Endothelial cell of umbilical vein (primary cell): ENCODE measurements around the gene EVC. TPM values are rescaled to one million over a fixed set of nuclear protein-coding genes. Genes with fewer than 3 reads are reported as not detected.

Experiments
- BruUV-seq: library from RNA; stranded (reverse); fragments of 400-500 nt; replicated peaks from 2 replicates; lab custom pipeline; 2021; lab: Mats Ljungman, UMichigan
- CTCF ChIA-PET: fragments of 300-600, 350-600 bp; sonication (Branson Sonifier 250); formaldehyde crosslinking; loops from one replicate; lab custom pipeline; 2021; ENCODE audit warnings: antibody characterized with exemption, inconsistent platforms; lab: Charles Lee
- POLR2A ChIA-PET: fragments of 300-600, 350-600 bp; sonication (Branson Sonifier 250); formaldehyde crosslinking; loops from one replicate; lab custom pipeline; 2021; ENCODE audit warnings: antibody characterized with exemption, inconsistent platforms; lab: Charles Lee
- DNase-seq: peaks from one replicate; pipeline ENCODE4 v3.0.0-alpha.2; 2011; ENCODE audit warnings: low read depth, low spot score
- FAIRE-seq: peaks from 2 replicates; lab custom pipeline; 2011; peaks lifted over from hg19 to GRCh38; lab: Jason Lieb, UNC
- H2AFZ ChIP-seq: 2 replicates; pipeline ENCODE4 v1.6.0; 2012; ENCODE audit warnings: low read depth, low read length, control low read depth, inconsistent platforms
- H3K27ac ChIP-seq: 2 replicates; pipeline ENCODE4 v1.5.1; 2011; ENCODE audit warnings: low read depth, mild to moderate bottlenecking, control low read depth, low read length, moderate library complexity; ENCODE audit not compliant: insufficient read depth
- H3K27me3 ChIP-seq, 2 experiments: 2 replicates each; pipeline versions ENCODE4 v1.6.0 to v1.6.1; 2011; ENCODE audit warnings: low read length in 2 of 2, mixed read lengths in 1 of 2; ENCODE audit not compliant: control insufficient read depth in 2 of 2, insufficient read depth in 2 of 2
- H3K36me3 ChIP-seq, 2 experiments: 2 replicates in 1 of 2; 3 replicates in 1 of 2; pipeline ENCODE4 v1.5.1; 2011; ENCODE audit warnings: low read length in 2 of 2, mild to moderate bottlenecking in 1 of 2, moderate library complexity in 1 of 2; ENCODE audit not compliant: control insufficient read depth in 2 of 2, insufficient read depth in 2 of 2; ENCODE audit errors: extremely low read depth in 1 of 2
- H3K4me1 ChIP-seq: 3 replicates; pipeline ENCODE4 v1.5.1; 2011; ENCODE audit warnings: mild to moderate bottlenecking, low read length; ENCODE audit not compliant: control insufficient read depth, insufficient read depth; ENCODE audit errors: extremely low read depth
- H3K4me2 ChIP-seq: 2 replicates; pipeline ENCODE4 v1.6.1; 2011; ENCODE audit warnings: low read length, control low read depth, mixed read lengths; ENCODE audit not compliant: insufficient read depth
- H3K4me3 ChIP-seq, 3 experiments: fragments of 200-600 bp in 1 of 3; sonication (generic), shearing (Covaris generic) in 1 of 3; replicated peaks in 1 of 3; 2 replicates each; pipeline ENCODE4 v1.5.1; 2011 to 2016; ENCODE audit warnings: control low read depth in 3 of 3, low read length in 3 of 3, mild to moderate bottlenecking in 2 of 3, inconsistent platforms in 1 of 3, low read depth in 1 of 3, moderate library complexity in 1 of 3; ENCODE audit not compliant: insufficient read depth in 1 of 3
- H3K79me2 ChIP-seq: 2 replicates; pipeline ENCODE4 v1.6.0; 2012; ENCODE audit warnings: low read length, inconsistent platforms; ENCODE audit not compliant: control insufficient read depth, insufficient read depth
- H3K9ac ChIP-seq: replicated peaks from 2 replicates; pipeline ENCODE3; 2011; ENCODE audit warnings: low read length, control low read depth; ENCODE audit not compliant: insufficient read depth; ENCODE audit errors: extremely low read depth
- H3K9me1 ChIP-seq: replicated peaks from 3 replicates; pipeline ENCODE4 v1.6.0; 2011; ENCODE audit warnings: mild to moderate bottlenecking, low read length; ENCODE audit not compliant: control insufficient read depth, insufficient read depth; ENCODE audit errors: extremely low read depth
- H3K9me3 ChIP-seq: replicated peaks from 2 replicates; pipeline ENCODE4 v1.5.1; 2012; ENCODE audit warnings: low read length, inconsistent platforms; ENCODE audit not compliant: control insufficient read depth, insufficient read depth
- H4K20me1 ChIP-seq: replicated peaks from 2 replicates; pipeline ENCODE3; 2011; ENCODE audit warnings: mild to moderate bottlenecking, low read length; ENCODE audit not compliant: control insufficient read depth, insufficient read depth; ENCODE audit errors: extremely low read depth
- EZH2 ChIP-seq: IDR thresholded peaks from 2 replicates; pipeline ENCODE4 v1.6.1; 2012; ENCODE audit warnings: borderline replicate concordance, low read depth, mild to moderate bottlenecking, moderate library complexity, low read length, inconsistent platforms; ENCODE audit not compliant: severe bottlenecking
- FOS ChIP-seq: IDR thresholded peaks from 2 replicates; pipeline ENCODE4 v1.6.1; 2011; ENCODE audit warnings: mild to moderate bottlenecking, low read length, moderate library complexity, borderline replicate concordance; ENCODE audit not compliant: insufficient read depth
- GATA2 ChIP-seq: IDR thresholded peaks from 2 replicates; pipeline ENCODE4 v1.7.0; 2011; ENCODE audit warnings: low read depth, mild to moderate bottlenecking, moderate library complexity, mixed read lengths, low read length; ENCODE audit not compliant: insufficient read length, insufficient read depth
- JUN ChIP-seq: IDR thresholded peaks from 2 replicates; pipeline ENCODE4 v1.6.1; 2011; ENCODE audit warnings: borderline replicate concordance, low read depth; ENCODE audit not compliant: insufficient read length, insufficient read depth
- dilution Hi-C: fragments of 300-500 bp; cut with MboI; formaldehyde crosslinking; loops from one replicate; pipeline ENCODE4 v1.15.0; 2019; ENCODE audit warnings: low sequenced_read_pairs; ENCODE audit not compliant: extremely low pct_ligation_motif_present
- intact Hi-C: fragments of 100-400 bp; cut with micrococcal nuclease; formaldehyde crosslinking; loops from one replicate; pipeline ENCODE4 v1.10.0; 2022
- polyA plus RNA-seq, 4 experiments: library from polyadenylated mRNA; depleted of rRNA in 3 of 4; stranded (reverse) in 3 of 4; unstranded in 1 of 4; fragments of >200 nt; gene quantifications; 2 replicates each; pipeline versions ENCODE4 v1.2.1 to v1.2.3, GENCODE V29; 2011 to 2012; ENCODE audit warnings: missing spikeins in 1 of 4
- total RNA-seq: library from RNA; stranded (reverse); gene quantifications from 2 replicates; pipeline ENCODE4 v1.2.3, GENCODE V29; 2021

EVC gene
- total and polyA plus RNA-seq, 2 donors (not counting 3 experiments of a cell fraction or from before 2014, with no cell fraction given) = 6.3 to 31.6 TPM

DNA sequence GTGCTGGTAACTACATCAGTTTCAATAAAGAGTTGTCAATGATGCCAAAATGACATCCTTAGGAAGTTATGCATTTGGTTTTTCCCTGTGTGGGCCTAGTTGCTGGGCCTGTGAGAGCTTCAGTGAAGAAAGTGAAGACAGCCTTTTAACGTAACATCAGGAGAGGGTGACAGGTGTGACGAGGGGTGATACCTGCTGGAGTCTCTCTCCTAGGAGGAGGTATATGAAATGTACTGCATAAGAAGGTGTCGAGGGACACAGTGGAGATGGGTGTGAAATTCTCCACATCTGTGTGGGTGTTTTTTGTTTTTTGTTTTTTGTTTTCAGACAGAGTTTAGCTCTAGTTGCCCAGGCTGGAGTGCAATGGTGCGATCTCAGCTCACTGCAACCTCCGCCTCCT is 49.2 kb downstream of the EVC start:
- no peak for FAIRE-seq
- intact Hi-C loops = no loop called here
- Histone ChIP-seq H3K36me3 (peaks cover 0 to 18% of the 10 kb centered on the region in 2 experiments), H3K9ac (no peak overlapping the region), H3K27me3 (no peaks in the 10 kb centered on the region), H3K4me2 (no peak overlapping the region), H2AFZ (no peak overlapping the region), H3K4me1 (peaks cover 8% of the 10 kb centered on the region), H3K27ac (no peak overlapping the region), H3K79me2 (no peaks in the 10 kb centered on the region), H4K20me1 (no peaks in the 10 kb centered on the region), H3K9me1 (no peaks in the 10 kb centered on the region), H3K9me3 (no peaks in the 10 kb centered on the region), H3K4me3 (no peak overlapping the region)
- DNase-seq = no peak
- TF ChIP-seq GATA2 (no peak), FOS (no peak)
- POLR2A ChIA-PET = no interaction called here
- CTCF ChIA-PET = no interaction called here
- no TSS peak for BruUV-seq
- dilution Hi-C loops = no loop called here

- no TSS peak for BruUV-seq
- no peaks in the 10 kb centered on the region for H3K79me2 ChIP-seq
- no peaks in the 10 kb centered on the region for H3K9me1 ChIP-seq
- H3K4me1 ChIP-seq = peaks cover 8% of the 10 kb centered on the region
- H3K9ac ChIP-seq = no peak overlapping the region
- H3K27me3 ChIP-seq = no peaks in the 10 kb centered on the region
- no peak overlapping the region for H3K27ac ChIP-seq
- dilution Hi-C loops (no loop called here), intact Hi-C loops (no loop called here)
- no peaks in the 10 kb centered on the region for H3K9me3 ChIP-seq
- peaks cover 0 to 15% of the 10 kb centered on the region in 2 experiments for H3K36me3 ChIP-seq
- H4K20me1 ChIP-seq = no peaks in the 10 kb centered on the region
- DNase-seq = no peak
- no peak for FAIRE-seq
- ChIA-PET POLR2A (no interaction called here), CTCF (no interaction called here)
- H2AFZ ChIP-seq = no peak overlapping the region
- H3K4me2 ChIP-seq = no peak overlapping the region
- TF ChIP-seq EZH2 (no peak), JUN (no peak)
- no peak overlapping the region for H3K4me3 ChIP-seq
Measured at GRCh38 chr4:5760936-5761480, 50.0 kb downstream of the EVC start.
